Left lobe of liver (tissue), 2 donors: ENCODE measurements around the gene SETD7. TPM values are rescaled to one million over a fixed set of nuclear protein-coding genes. Genes with fewer than 3 reads are reported as not detected.

Source experiments
- ATAC-seq: fragments of 200-7000 bp; cut with Tn5 transposase; one replicate; pipeline ENCODE4 v1.9.1; 2020; ENCODE audit warnings: mild to moderate bottlenecking, moderate library complexity
- DNase-seq: peaks from one replicate; pipeline ENCODE4 v3.0.0-alpha.2; 2020; ENCODE audit warnings: low spot score
- total RNA-seq: library from RNA; stranded (reverse); gene quantifications from one replicate; pipeline ENCODE4 v1.2.1, GENCODE V29; 2021
- donor health status: DM: no; HTN: no; CAD: no; lungs with moderate emphysema.
- donor health status: DM: no; HTN: yes; CAD: no.

SETD7 gene
- 47.0 TPM for total RNA-seq

DNA sequence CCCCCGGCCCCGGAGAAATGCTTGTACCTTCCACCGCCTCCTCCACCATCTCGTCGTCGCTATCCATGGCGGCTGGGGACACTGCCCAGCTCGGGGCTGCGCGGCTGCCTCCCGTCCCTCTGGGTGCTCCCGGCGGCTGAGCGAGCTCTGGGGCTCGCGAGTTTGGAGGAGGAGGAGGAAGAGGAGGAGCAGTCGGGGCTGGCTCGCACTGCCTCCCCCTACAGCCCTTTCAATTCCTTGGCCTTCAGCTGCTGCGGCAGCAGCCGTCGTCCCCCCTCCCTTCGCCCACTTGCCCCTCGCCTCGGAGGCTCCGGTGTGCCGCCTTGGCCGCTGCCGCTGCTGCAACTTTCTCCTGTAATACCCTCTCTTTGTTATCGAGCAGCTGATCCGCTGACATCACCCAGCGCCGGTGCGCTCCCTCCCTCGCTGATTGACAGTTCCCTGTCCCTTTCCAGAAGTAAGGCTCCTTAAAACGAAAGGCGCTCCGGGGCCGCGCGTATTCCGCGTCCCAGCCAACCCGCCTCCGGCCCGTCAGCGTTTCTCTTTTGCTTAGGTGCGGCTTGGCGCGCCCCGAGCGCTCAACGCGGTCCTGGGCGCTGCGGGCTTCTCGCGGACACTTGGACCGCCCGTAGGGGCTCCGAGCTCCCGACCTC, at the start of gene SETD7:
Gene SETD7 (minus strand): TSS at position 149 of the 653 bp plus-strand sequence. CDS start 82 bp downstream, at position 67.
- DNase-seq = peak; percentile 83

DNA sequence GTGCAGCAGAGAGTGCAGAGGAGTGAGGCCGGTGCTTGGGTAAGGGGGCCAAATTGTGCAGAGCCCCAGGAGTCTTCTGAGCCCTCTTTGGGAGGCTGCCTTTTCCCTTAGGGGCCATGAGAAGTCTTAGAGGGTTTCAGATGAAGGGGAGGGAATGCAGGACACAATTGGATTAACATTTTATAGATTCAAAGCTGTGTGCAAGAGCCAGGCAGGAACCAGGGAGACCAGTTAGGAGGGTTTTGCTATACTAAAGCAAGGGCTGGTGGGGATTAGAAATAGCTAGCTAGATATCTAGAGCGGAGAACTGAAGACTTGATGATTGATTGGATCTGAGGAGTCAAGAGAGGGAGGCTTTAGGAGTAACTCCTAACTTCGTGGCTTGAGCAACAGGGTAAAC, 49.5 kb upstream of the SETD7 start:
- ATAC-seq (no peak), DNase-seq (no peak)

More for the DNA sequence above, at the start of gene SETD7:
- peak; percentile 71 for ATAC-seq

GRCh38 chr4:139603576-139604410, 47.8 kb upstream of the SETD7 start:
- DNase-seq (no peak), ATAC-seq (peak; percentile 88)

DNA sequence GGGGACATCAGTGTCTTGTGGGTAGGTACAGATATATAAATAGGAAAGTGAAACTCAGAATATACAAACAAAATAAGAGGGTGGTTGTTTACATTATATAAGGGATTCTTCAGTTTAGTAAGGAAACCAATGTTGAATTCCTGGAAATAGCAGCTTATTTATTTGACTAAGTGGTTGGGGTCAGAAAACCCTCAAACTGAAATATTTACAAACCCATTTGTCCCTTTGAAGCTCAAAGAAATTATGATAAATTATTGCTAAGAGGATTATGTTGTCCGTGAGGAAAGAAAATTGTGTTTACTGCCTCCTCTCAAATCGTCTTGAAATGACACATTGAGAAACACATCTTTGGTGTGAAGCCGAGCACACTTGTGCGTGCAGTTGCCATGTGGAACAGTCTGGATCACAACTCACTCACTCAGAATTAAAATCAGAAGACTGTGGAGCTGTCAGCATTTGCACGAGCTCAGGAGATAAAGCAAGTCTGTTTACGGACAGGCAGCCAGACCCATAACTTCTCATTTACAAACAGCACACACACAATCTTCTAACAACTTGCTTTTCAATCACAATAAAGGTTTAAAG, 46.8 kb upstream of the SETD7 start:
- DNase-seq (no peak), ATAC-seq (no peak)

- ATAC-seq (no peak), DNase-seq (no peak)
Measured at GRCh38 chr4:139600662-139601061, 44.6 kb upstream of the SETD7 start.

GRCh38 chr4:139599594-139600374, 43.8 kb upstream of the SETD7 start:
- ATAC-seq (no peak), DNase-seq (no peak)

GRCh38 chr4:139599076-139599475, 43.1 kb upstream of the SETD7 start:
- DNase-seq (no peak), ATAC-seq (no peak)

DNA sequence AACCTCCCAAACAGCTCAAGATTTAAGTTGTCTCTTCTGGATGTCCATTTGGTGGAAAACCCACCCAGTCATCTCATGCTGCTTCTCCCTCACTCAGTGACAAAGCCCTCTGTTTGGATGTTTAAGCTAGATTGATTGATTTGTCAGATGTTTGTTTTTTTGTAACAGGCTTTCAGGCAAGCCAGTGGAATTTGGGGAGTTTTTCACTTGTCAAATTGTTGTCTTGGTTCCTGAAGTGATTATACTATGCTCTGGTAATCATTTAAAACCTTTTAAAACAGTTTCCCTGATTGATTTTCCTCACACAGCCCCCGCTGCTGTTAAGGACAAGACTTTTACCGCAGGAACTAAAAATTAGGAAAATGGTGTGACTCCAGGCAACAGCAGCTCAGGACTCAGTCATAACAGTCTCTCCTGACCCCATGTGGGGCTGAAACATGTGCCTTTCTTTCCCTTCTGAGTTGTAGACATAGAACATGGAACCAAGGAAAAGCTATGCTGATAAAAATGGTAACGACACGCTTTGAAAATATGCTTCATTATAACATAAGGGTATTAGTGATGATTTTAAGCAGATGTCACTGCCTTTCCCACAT, 40.8 kb upstream of the SETD7 start:
- DNase-seq (no peak), ATAC-seq (no peak)

- DNase-seq (no peak), ATAC-seq (no peak)
Measured at GRCh38 chr4:139596034-139596683, 40.1 kb upstream of the SETD7 start.

DNA sequence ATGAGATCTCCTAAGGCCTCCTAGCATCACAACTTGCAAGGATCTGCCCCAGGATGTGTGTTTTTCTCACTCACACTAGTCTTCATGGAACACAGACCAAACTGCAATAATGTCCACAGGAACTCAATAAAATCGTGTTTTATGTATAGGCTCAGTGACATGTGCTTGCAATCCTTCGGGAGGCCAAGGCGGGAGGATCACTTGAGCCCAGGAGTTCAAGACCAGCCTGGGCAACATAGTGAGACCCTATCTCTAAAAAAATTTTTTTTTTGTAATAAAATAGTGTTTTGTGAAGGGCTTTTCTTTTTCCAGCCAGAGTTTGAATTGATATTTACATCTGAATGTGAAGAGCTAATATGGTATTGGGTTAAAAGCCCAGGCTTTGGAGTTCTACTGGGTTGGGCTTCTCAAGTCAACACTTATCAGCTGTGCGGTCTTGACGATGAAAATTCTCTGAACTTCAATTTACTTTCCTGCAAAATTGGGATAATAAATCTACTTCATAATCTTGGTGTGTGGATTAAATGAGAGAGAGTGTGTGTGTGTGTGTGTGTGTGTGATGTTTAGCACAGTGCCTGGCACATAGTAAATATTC, 38.7 kb upstream of the SETD7 start:
- ATAC-seq (no peak), DNase-seq (no peak)

DNA sequence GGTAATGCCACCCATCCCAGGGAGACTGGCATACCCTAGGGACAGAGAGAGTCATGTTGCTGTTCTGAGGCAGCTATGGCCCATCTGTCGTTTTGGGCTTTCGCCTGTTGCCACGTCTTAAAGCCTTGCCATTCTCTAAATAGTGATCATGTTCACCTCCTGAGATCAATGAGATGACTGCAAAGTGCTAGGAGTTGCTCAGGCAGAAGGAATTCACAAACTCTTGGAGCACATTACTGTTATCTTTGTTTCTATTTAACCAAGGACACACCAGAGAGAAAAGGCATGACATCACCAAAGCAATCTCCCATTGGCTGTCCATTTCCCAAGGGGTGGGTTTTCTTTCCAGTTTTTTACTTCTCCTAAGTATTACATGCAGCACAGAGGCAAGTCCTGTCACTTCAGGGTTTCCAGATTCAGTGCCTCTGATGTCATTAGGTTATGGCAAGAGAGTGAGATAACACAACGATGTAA, 37.1 kb upstream of the SETD7 start:
- ATAC-seq = no peak
- no peak for DNase-seq

GRCh38 chr4:139589336-139590018, 33.5 kb upstream of the SETD7 start:
- ATAC-seq (no peak), DNase-seq (no peak)

- DNase-seq = no peak
Measured at GRCh38 chr4:139587446-139587845, 31.4 kb upstream of the SETD7 start.

DNA sequence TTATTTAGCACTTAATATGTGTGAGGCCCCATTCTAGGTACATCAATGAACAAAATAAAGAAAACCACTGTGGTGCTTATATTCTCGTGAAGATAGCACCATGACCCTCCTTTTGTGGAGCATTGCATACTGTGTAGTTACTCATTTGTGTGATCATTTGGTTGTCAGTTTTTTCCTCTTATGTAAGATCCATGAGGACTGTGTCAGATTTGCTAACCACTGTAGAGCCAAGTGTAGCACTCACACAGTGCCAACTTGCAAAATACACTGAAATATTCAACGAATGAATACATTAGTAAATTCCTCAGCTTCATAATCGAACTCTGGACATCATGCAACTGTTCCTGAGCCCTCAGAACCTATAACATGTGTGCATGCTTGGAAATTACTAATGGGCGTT, 29.5 kb upstream of the SETD7 start:
- DNase-seq (no peak), ATAC-seq (peak; percentile 16)

More at GRCh38 chr4:139587446-139587845, 31.4 kb upstream of the SETD7 start:
- no peak for ATAC-seq

DNA sequence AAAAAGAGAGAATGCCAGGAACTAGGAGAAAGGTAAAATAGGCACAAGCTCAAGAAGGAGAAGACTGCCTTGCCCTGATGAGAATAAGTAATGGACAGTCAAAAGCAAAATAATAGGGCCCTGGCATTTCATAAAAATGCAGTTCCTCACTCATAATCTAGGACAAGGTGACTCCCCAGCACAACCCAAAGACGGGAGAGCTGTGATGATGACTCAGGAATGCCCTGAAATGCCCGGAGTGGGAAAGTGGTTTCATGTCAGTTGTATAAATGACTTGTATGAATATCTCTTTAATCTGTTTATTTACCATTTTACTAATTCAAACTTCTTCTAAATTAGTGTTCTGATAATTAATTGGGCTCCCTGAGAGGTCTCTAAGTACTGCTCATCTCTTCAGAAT, 28.8 kb upstream of the SETD7 start:
- ATAC-seq = no peak
- DNase-seq = no peak

GRCh38 chr4:139584013-139584412, 28.0 kb upstream of the SETD7 start:
- ATAC-seq (no peak), DNase-seq (no peak)

DNA sequence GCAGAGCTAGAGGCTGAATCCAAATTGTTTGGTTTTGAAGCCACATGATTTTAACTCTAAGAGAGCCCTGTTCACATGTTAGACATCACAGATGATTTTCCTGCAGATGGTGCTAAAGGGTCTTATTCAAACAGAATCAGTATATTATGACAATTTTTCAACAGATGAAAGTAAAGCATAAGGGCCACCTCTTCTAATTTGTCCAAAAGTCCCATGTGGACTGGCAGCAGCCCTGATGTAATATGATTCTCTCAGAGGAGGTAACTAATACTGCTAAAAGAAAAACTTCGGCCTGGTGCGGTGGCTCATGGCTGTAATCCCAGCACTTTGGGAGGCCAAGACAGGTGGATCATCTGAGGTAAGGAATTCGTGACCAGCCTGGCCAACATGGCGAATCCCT, 26.0 kb upstream of the SETD7 start:
- ATAC-seq (no peak), DNase-seq (no peak)

GRCh38 chr4:139581096-139581495, 25.1 kb upstream of the SETD7 start:
- ATAC-seq = no peak

DNA sequence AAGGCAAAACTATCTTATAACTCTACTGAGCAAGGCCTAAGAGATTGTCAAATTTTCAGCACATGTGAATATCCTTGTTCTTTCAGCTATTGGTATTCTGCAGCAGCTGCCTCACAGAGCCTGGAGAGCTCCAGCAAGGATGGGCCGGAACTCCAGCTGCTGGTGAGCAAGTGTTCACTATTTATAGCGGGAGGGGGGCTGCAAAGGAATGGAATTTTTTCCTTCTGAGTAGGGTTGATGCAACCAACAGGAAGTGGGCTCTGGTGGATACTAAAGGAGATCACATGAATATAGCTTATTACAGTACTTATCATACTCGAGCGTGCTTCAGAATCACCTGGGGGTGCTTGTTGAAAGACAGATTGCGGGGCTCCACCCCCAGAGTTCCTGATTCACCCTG, 20.2 kb upstream of the SETD7 start:
- ATAC-seq (no peak), DNase-seq (no peak)

More at GRCh38 chr4:139581096-139581495, 25.1 kb upstream of the SETD7 start:
- no peak for DNase-seq
